GM19351 (cell line): ENCODE results near the gene ZNF862.
A peak's percentile ranks its signal among the peaks of the same experiment; 100 is the strongest.
"Not testable (repeated sequence)": the region's sequence is repeated elsewhere in the genome, so short reads cannot be mapped to it uniquely, and the experiment has no call there.

Source experiments
- ATAC-seq: cut with Tn5 transposase; IDR thresholded peaks from one replicate; pipeline ENCODE4 v1.9.1; 2021; ENCODE audit warnings: mild to moderate bottlenecking, moderate library complexity; ENCODE audit not compliant: unreplicated experiment

The ZNF862 gene

GRCh38 chr7:149879766-149880637, 41.8 kb downstream of the ZNF862 start:
- ATAC-seq = no peak

GRCh38 chr7:149880638-149881311, 42.6 kb downstream of the ZNF862 start:
- ATAC-seq = no peak

DNA sequence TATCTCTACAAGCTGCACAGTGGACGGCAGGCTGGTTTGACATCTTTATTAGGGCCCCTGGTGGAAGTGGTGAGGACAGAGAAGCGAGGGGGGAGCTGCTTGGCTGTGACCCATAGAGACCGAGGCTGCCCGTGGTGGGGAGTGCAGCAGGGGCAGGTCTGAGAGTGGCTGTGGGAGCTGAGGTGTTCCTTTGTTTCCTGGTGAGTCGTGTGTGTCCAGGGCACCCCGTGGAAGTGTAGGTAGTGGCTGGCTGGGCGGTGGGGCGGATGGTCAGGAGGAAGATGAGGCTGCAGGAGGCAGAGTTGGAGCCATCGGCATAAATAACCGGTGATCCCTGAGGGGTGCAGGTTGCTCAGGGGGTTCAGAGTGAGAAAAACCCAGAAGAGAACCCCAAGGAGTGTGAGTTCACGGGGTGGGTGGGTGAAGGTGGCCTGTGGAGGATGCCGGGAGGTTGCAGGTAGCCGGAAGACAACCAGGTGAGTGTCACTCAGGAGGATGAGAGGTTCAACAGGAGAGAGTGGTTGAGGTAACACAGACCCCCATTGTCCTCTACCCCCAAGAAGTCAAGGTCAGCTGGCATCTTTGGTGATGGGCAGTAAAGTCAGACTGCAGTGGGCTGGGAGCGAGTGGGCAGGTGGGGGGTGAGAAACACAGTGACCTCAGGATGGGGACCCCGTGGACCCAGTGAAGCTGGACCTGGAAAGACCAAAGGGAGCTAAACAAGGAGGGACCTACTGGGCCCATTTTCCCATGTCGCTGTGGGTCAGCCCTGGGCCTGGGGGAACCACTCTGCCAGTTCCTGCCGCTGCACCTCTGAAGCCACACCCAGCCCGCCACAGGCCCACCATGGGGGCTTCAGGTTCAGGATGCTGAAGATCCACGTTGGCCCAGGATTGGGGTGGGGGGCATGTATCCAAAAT, 43.4 kb downstream of the ZNF862 start:
- no peak for ATAC-seq

DNA sequence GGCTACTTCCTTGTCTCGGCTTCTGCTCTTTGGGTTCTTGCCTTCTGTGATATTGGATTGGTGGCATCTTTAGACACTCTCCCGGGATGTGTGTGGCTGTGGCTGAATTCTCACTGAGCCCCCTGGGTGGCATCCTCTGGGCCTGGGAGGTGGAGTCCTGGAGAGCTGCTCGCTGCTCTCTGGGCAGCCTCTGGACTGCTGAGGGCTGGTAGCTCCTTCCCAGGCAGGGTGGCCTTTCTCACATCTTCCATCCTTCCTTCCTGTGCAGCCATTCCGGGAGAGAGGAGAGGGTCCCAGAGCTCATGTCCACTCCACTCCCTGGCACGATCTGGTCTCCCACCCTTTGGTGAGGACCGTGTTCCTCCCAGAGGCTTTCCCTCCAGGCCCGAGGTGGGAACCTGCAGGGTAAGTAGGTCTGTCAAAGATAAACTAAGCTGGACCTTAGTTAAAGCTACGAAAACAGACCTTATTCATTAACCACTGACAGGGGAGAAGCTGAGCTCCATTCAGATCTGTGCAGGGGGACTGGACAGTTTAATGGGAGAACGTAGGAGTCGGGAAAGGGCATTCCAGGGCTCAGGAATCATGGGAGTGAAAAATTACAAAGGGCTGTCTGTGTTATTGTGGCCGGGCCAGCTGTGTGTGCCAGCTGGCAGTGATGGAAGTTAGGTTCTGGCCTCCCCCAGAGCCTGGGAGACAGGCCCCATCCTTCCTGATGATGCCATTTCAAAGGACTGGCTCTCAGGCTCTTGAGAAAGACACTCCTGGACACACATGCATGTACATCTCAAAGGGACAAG, 44.3 kb downstream of the ZNF862 start:
- no peak for ATAC-seq

GRCh38 chr7:149883048-149883438, 44.9 kb downstream of the ZNF862 start:
- no peak for ATAC-seq

- peak; percentile 92 for ATAC-seq
Observed at GRCh38 chr7:149883452-149883861, 45.3 kb downstream of the ZNF862 start.

DNA sequence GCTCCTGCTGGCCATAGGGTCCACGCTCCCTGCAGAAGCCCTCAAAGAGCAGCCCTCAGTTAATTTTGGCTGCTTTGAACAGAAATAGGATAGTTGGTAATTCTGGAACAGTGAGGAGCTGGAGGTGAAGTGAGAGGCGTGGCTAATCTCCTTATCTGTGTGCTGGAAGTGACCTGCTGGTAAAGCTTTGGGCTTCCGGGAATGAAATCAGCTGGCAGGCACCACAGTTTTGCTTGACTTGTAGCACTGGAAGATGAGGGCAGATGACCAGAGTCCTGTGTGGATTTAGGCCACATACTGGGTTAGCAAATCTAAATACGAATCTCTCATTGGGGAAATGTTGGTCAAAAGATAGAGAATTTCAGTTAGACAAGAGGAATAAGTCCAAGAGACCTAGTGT, 45.8 kb downstream of the ZNF862 start:
- ATAC-seq = no peak

DNA sequence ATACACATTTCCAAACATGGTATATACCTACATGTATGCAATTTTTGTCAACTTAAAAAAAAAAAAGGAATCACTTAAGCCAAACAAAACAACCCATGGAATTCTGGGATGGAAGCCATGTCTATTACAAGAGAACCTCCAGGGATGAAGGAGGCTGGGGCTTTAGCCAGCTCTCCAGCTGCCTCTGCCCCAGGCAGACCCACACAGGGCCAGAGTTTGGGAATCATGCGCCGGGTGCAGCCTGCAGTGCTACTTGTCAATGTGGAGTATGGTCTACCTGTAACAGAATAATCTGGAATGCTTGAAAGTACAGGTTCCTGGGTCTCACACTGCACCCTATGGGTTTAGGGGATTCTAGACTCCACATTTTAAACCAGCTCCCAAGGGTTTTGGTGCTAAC, 46.4 kb downstream of the ZNF862 start:
- no peak for ATAC-seq

- no peak for ATAC-seq
Observed at GRCh38 chr7:149885191-149886017, 47.2 kb downstream of the ZNF862 start.

DNA sequence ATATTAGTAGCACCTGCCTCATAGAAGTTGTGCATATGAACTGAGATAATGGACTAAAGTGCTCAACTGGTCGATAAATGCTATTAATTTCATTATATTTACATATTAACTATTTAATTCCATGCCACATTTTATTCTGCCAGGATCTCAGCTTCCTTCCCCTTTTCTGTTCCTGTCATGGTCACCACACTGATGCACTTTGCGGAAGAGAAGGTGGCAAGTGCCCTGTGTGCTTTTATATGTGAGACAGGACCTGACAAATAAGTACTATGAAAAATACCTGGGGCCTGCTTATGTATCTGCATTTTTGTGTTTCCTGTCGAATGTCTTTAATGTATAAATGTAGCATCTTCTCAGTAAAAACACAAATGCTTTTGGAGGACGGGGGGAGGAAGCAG, 47.8 kb downstream of the ZNF862 start:
- ATAC-seq = no peak

DNA sequence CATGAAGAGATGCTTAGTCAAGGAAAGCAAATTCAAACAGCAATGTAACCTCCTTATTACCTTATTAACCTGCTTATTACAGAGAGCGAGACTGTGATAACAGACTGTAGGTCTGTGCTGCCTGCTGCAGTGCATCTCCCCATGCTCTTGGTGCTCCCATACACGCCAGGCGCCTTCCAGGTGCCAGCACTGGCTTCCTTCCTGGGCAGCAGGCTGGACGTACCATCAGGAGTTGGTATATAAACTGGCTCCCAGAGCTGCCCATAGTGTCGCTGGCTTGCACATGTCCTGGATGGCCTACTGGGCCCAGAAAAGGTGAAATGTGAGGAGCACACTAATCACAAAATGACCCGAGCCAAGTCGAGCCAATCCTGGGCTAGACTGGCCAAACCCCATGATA, 49.1 kb downstream of the ZNF862 start:
- no peak for ATAC-seq

DNA sequence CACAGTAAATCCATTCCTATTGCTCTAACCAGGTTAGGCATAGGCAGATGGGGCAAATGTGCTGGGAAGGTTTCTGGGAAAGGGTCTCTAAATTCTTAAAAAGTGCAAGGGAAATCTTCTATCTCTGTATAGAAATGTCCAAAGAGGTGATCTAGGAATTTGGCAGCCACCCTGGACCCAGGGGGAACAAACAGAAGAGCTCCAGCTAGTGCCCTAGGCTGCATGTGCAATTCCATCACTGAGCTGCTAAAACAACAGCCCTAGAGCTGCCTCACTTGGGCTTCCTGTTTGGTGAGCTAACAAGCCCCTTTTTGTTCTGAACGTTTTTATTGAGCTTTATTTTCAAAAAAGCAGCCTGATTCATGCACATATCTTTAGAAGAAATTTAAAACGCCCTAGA, 52.5 kb downstream of the ZNF862 start:
- ATAC-seq = not testable (repeated sequence)

DNA sequence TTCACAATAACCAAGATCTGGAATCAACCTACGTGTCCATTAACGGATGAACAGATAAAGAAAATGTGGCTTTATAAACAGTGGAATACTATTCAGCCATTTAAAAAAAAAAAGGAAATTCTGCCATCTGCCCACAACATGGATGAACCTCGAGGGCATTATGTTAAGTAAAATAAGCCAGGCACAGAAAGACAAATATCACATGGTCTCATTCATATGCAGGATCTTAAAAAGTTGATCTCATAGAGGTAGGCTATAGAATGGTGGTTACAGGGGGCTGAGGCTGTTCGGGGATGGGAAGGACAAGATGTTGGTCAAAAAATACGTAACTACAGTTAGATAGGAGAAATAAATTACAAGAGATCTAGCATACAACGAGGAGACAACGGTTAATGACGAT, 56.8 kb downstream of the ZNF862 start:
- ATAC-seq = not testable (repeated sequence)

- not testable (repeated sequence) for ATAC-seq
Observed at GRCh38 chr7:149907776-149908376, 69.7 kb downstream of the ZNF862 start.

DNA sequence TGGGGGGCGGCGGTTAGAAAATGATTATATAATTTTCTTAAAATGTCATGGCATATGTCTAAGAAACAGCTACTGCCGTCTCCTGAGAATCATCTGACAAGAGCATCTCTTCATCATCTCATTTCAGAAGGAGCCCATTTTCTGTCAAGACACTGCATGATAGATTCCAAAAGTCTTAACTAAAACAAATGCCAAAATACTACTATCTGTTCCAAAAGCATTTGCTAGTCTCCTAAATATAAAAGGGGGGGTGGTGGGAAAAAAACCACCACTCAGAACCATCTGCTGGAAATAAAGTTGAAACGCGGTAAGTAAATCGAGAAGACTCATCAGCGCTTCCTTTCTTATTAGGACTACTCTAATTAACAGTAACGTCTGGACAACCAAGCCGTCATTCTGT, 72.0 kb downstream of the ZNF862 start:
- not testable (repeated sequence) for ATAC-seq

GRCh38 chr7:149912126-149912525, 74.0 kb downstream of the ZNF862 start:
- ATAC-seq = not testable (repeated sequence)
